ENCODE results near the gene THADA. TPM values are rescaled to one million over a fixed set of nuclear protein-coding genes. Genes with fewer than 3 reads are reported as not detected.
"Not testable (repeated sequence)": the region's sequence is repeated elsewhere in the genome, so short reads cannot be mapped to it uniquely, and the experiment has no call there.

The THADA gene
- total RNA-seq, 1 experiment from 2014 or later, result 29.4 TPM

DNA sequence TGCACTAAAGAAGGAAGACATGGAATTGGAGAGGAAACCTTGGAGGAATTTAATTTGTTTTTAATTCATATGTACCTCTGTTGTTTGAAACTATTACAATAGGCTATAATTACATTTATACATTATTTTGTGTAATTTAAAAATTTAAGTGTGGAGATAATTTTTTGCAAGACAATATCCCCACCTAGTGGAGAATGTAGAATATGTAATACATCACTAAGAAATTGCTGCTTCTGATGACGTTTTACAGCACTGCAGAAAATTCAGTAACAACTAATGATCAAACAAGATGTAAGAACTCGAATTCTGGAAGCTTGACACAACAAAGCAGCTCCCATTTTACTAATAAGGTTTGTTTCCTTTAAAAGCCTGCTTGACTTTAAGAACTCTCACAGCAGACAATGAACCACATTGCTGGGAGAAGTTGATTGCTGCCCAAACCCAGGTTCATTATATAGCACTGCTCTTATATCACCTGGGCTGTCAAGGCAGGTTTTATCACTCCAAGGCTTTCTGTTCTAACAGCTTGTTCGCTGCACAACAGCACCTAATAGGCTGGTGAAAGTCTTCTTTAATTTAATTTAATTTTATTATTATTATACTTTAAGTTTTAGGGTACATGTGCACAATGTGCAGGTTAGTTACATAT, 53.4 kb downstream of the THADA start:
- Histone ChIP-seq H2AFZ (ENCODE audit: low read length) (no peak overlapping the region), H3K9me2 (replicated peaks; ENCODE audit: insufficient read depth, low read length) (no peaks in the 10 kb centered on the region), H3K9me3 (ENCODE audit: low read length) (no peaks in the 10 kb centered on the region), H3K27ac (ENCODE audit: low read length) (no peak overlapping the region), H3K79me2 (ENCODE audit: low read length) (no peaks in the 10 kb centered on the region), H3K4me2 (ENCODE audit: low read depth, low read length, poor library complexity, severe bottlenecking) (no peak overlapping the region), H3K4me1 (ENCODE audit: low read length) (peaks cover 1% of the 10 kb centered on the region), H3K9ac (ENCODE audit: low read length) (no peak overlapping the region), H4K20me1 (ENCODE audit: insufficient read depth, low read depth, low read length) (no peaks in the 10 kb centered on the region), H3K27me3 (ENCODE audit: low read length) (no peaks in the 10 kb centered on the region), H3K36me3 (ENCODE audit: insufficient read depth, low read length) (peaks cover 10% of the 10 kb centered on the region; the same call in 1 of the 2 replicates), H3K4me3 (ENCODE audit: low read length) (no peak overlapping the region)
- peak; percentile 81 for DNase-seq

DNA sequence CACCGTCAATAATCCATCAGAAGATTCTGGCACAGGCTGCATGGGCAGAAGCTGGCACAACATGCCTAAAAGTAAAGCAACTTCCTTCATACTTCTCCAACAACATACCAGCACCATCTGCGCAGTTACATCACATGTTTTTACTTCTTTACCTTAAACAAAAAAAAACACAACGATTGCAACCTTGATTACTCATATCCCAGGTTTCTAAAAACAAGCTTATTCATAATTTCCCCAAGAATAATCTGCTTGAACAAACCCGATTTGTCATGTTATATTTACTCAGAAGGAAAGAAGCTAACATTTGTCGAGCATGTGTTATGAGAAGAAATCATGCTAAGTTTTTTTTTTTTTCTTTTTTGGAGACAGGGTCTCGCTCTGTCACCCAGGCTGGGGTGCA, 54.7 kb downstream of the THADA start:
- no peaks in the 10 kb centered on the region for H3K27me3 ChIP-seq (ENCODE audit: low read length)
- H3K4me1 ChIP-seq (ENCODE audit: low read length), result peaks cover 7% of the 10 kb centered on the region
- DNase-seq, result no peak
- no peak overlapping the region for H3K4me3 ChIP-seq (ENCODE audit: low read length)
- H3K36me3 ChIP-seq (ENCODE audit: insufficient read depth, low read length), result peaks cover 10% of the 10 kb centered on the region; the same call in 1 of the 2 replicates
- no peak overlapping the region for H3K27ac ChIP-seq (ENCODE audit: low read length)
- no peaks in the 10 kb centered on the region for H3K79me2 ChIP-seq (ENCODE audit: low read length)
- H3K9ac ChIP-seq (ENCODE audit: low read length), result no peak overlapping the region
- no peak overlapping the region for H3K4me2 ChIP-seq (ENCODE audit: low read depth, low read length, poor library complexity, severe bottlenecking)
- H2AFZ ChIP-seq (ENCODE audit: low read length), result no peak overlapping the region
- H3K9me2 ChIP-seq (replicated peaks; ENCODE audit: insufficient read depth, low read length), result no peaks in the 10 kb centered on the region
- H3K9me3 ChIP-seq (ENCODE audit: low read length), result no peaks in the 10 kb centered on the region
- no peaks in the 10 kb centered on the region for H4K20me1 ChIP-seq (ENCODE audit: insufficient read depth, low read depth, low read length)

DNA sequence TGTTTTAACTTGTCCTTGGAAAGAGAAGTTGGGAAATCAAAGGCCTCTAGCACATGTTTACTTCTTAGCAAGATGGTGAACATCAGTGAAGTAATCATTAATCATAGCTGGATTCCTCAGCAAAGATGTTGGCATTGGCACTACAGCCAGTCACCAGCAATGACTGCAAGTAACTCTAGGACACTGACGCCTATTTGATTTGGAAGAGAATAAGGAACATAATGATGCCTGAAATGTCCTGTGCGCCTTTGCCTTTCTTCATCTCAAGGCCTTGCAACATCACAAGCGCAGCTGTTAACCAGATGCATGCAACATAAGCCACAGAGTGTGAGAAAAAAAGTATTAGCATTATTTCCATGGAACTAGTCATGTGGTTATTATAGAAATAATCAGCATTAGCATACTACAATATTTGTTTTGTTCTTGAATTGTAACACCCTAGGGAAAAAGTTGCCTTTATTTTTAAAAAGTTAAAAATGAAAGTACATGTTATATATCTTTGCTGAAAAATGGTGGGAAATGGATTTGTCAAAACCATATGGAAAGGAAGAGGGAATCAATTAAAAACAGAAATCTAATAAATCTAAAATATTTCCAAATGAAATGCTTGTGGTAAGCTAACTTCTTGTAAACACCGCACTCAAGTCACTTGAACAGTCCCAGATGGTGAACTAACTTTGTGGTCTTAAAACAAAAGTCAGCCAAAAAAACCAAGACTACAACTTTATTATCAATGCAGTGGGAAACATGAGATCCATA, 55.6 kb downstream of the THADA start:
- Histone ChIP-seq H3K27ac (ENCODE audit: low read length) (no peak overlapping the region), H3K4me1 (ENCODE audit: low read length) (peaks cover 7% of the 10 kb centered on the region), H3K36me3 (ENCODE audit: insufficient read depth, low read length) (peaks cover 10% of the 10 kb centered on the region; the same call in 1 of the 2 replicates), H3K27me3 (ENCODE audit: low read length) (no peaks in the 10 kb centered on the region), H3K9ac (ENCODE audit: low read length) (no peak overlapping the region), H3K9me2 (replicated peaks; ENCODE audit: insufficient read depth, low read length) (no peaks in the 10 kb centered on the region), H3K4me3 (ENCODE audit: low read length) (no peak overlapping the region), H3K4me2 (ENCODE audit: low read depth, low read length, poor library complexity, severe bottlenecking) (no peak overlapping the region), H2AFZ (ENCODE audit: low read length) (no peak overlapping the region), H3K9me3 (ENCODE audit: low read length) (no peaks in the 10 kb centered on the region), H3K79me2 (ENCODE audit: low read length) (no peaks in the 10 kb centered on the region), H4K20me1 (ENCODE audit: insufficient read depth, low read depth, low read length) (no peaks in the 10 kb centered on the region)
- DNase-seq, result no peak

DNA sequence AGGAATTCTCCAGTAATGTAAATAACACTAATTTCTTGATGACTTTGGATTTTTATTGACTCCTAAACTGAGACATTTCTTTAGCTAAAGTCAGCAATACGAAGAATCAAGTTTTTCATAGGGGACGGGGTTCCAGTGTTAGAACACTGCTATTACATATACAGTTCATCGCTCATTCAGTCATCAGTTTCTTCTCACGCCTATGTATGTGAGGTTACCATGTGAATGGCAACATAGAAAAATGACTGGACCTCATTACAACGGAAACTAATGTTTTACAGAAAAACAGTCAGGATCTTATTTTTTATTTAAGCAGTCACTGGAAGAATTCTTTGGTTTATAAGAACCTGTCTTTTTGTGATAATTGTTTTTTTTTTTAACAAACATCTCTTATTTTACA, 56.4 kb downstream of the THADA start:
- Histone ChIP-seq H3K9ac (ENCODE audit: low read length) (no peak overlapping the region), H4K20me1 (ENCODE audit: insufficient read depth, low read depth, low read length) (no peaks in the 10 kb centered on the region), H3K36me3 (ENCODE audit: insufficient read depth, low read length) (peaks cover 15% of the 10 kb centered on the region; the same call in 1 of the 2 replicates), H3K27me3 (ENCODE audit: low read length) (no peaks in the 10 kb centered on the region), H2AFZ (ENCODE audit: low read length) (no peak overlapping the region), H3K27ac (ENCODE audit: low read length) (no peak overlapping the region), H3K9me2 (replicated peaks; ENCODE audit: insufficient read depth, low read length) (no peaks in the 10 kb centered on the region), H3K4me2 (ENCODE audit: low read depth, low read length, poor library complexity, severe bottlenecking) (no peak overlapping the region), H3K4me3 (ENCODE audit: low read length) (no peak overlapping the region), H3K9me3 (ENCODE audit: low read length) (no peaks in the 10 kb centered on the region), H3K4me1 (ENCODE audit: low read length) (peaks cover 7% of the 10 kb centered on the region), H3K79me2 (ENCODE audit: low read length) (no peaks in the 10 kb centered on the region)
- DNase-seq, result no peak

DNA sequence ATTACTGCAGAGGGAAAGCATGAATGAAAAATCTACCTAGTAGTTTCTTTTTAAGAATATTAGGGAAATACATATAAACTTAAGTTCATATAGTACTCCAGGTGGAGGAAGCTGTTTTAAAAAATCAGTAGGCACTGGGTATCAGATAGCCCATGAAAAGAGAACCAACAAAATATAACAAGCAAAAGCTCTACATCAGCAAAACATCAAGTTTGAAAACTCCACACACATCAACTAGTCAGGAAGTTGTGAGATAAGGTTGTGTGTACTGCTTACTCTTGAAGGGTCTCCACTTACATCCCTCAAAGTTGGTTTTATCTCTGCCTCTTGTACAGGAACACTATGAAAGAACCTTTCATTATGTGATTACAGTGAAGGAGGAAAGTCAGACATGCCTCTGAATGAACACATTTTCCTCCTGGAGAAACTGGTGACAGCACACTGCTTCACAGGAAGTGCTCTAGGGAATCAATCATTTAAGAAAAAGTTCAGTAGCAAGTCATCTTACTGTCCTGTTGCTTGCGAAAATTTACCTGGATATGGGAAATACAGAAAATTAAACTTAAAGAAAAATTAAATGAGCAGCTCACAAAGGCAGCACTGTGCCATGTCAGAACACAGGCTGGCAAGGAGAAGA, 57.7 kb downstream of the THADA start:
- no peaks in the 10 kb centered on the region for H3K27me3 ChIP-seq (ENCODE audit: low read length)
- H3K27ac ChIP-seq (ENCODE audit: low read length), result no peak overlapping the region
- H3K9me3 ChIP-seq (ENCODE audit: low read length), result no peaks in the 10 kb centered on the region
- no peaks in the 10 kb centered on the region for H4K20me1 ChIP-seq (ENCODE audit: insufficient read depth, low read depth, low read length)
- no peak overlapping the region for H3K4me2 ChIP-seq (ENCODE audit: low read depth, low read length, poor library complexity, severe bottlenecking)
- no peak overlapping the region for H2AFZ ChIP-seq (ENCODE audit: low read length)
- peaks cover 7% of the 10 kb centered on the region for H3K4me1 ChIP-seq (ENCODE audit: low read length)
- no peak for DNase-seq
- H3K79me2 ChIP-seq (ENCODE audit: low read length), result no peaks in the 10 kb centered on the region
- peaks cover 16% of the 10 kb centered on the region; the same call in 1 of the 2 replicates for H3K36me3 ChIP-seq (ENCODE audit: insufficient read depth, low read length)
- H3K9ac ChIP-seq (ENCODE audit: low read length), result no peak overlapping the region
- H3K4me3 ChIP-seq (ENCODE audit: low read length), result no peak overlapping the region
- H3K9me2 ChIP-seq (replicated peaks; ENCODE audit: insufficient read depth, low read length), result no peaks in the 10 kb centered on the region

DNA sequence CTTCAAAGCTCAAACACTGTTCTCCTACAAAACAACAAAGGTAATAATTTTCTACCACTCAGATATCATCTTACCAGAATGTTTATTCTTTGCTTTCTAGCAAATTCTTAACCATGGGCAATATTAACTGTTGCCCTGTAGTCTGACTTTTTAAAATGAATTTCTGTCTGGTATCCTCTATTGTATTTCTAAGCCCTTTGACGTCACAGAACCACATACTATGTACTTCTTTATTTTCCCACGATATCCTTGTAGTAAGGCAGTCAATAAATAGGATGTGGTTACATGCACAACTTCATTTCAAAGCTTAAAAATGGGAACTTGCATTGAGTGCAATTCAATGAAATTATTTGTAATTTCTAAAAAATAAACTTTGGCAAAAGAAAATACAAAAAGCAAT, 58.7 kb downstream of the THADA start:
- no peak overlapping the region for H3K27ac ChIP-seq (ENCODE audit: low read length)
- H3K9ac ChIP-seq (ENCODE audit: low read length), result no peak overlapping the region
- H3K4me2 ChIP-seq (ENCODE audit: low read depth, low read length, poor library complexity, severe bottlenecking), result no peak overlapping the region
- peaks cover 7% of the 10 kb centered on the region for H3K4me1 ChIP-seq (ENCODE audit: low read length)
- no peaks in the 10 kb centered on the region for H3K79me2 ChIP-seq (ENCODE audit: low read length)
- H3K9me3 ChIP-seq (ENCODE audit: low read length), result no peaks in the 10 kb centered on the region
- no peak for DNase-seq
- H3K4me3 ChIP-seq (ENCODE audit: low read length), result no peak overlapping the region
- no peaks in the 10 kb centered on the region for H3K9me2 ChIP-seq (replicated peaks; ENCODE audit: insufficient read depth, low read length)
- peaks cover 16% of the 10 kb centered on the region; the same call in 1 of the 2 replicates for H3K36me3 ChIP-seq (ENCODE audit: insufficient read depth, low read length)
- H2AFZ ChIP-seq (ENCODE audit: low read length), result no peak overlapping the region
- no peaks in the 10 kb centered on the region for H4K20me1 ChIP-seq (ENCODE audit: insufficient read depth, low read depth, low read length)
- no peaks in the 10 kb centered on the region for H3K27me3 ChIP-seq (ENCODE audit: low read length)

DNA sequence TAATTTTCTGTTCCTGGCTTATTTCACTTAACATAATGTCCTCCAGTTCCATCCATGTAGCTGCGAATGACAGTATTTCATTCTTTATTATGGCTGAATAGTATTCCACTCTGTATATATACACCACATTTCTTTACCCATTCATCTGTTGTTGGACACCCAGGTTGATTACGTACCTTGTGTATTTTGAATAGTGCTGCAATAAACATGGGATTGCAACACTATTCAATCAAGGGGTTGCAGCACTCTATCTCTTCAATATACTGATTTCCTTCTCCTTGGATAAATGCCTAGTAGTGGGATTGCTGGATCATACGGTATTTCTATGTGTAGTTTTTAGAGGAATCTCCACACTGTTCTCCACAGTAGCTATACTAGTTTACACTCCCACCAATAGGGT, 61.3 kb downstream of the THADA start:
- DNase-seq, result no peak
- H3K4me1 ChIP-seq (ENCODE audit: low read length), result peaks cover 7% of the 10 kb centered on the region
- no peak overlapping the region for H3K27ac ChIP-seq (ENCODE audit: low read length)
- H4K20me1 ChIP-seq (ENCODE audit: insufficient read depth, low read depth, low read length), result no peaks in the 10 kb centered on the region
- H3K79me2 ChIP-seq (ENCODE audit: low read length), result peaks cover 5% of the 10 kb centered on the region
- H3K9me2 ChIP-seq (replicated peaks; ENCODE audit: insufficient read depth, low read length), result no peaks in the 10 kb centered on the region
- no peaks in the 10 kb centered on the region for H3K27me3 ChIP-seq (ENCODE audit: low read length)
- no peak overlapping the region for H2AFZ ChIP-seq (ENCODE audit: low read length)
- peaks cover 6% of the 10 kb centered on the region; the same call in 1 of the 2 replicates for H3K36me3 ChIP-seq (ENCODE audit: insufficient read depth, low read length)
- no peaks in the 10 kb centered on the region for H3K9me3 ChIP-seq (ENCODE audit: low read length)
- no peak overlapping the region for H3K9ac ChIP-seq (ENCODE audit: low read length)
- H3K4me3 ChIP-seq (ENCODE audit: low read length), result no peak overlapping the region
- H3K4me2 ChIP-seq (ENCODE audit: low read depth, low read length, poor library complexity, severe bottlenecking), result no peak overlapping the region

DNA sequence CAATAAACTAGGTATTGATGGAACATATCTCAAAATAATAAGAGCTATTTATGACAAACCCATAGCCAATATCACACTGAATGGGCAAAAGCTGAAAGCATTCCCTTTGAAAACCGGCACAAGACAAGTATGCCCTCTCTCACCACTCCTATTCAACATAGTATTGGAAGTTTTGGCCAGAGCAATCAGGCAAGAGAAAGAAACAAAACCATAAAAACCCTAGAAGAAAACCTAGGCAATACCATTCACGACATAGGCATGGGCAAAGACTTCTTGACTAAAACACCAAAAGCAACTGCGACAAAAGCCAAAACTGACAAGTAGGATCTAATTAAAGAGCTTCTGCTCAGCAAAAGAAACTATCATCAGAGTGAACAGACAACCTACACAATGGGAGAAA, 63.3 kb downstream of the THADA start:
- not testable (repeated sequence) for H3K4me3 ChIP-seq (ENCODE audit: low read length); H2AFZ ChIP-seq (ENCODE audit: low read length); H3K9me2 ChIP-seq (replicated peaks; ENCODE audit: insufficient read depth, low read length); H3K27me3 ChIP-seq (ENCODE audit: low read length); H3K4me2 ChIP-seq (ENCODE audit: low read depth, low read length, poor library complexity, severe bottlenecking); H3K9ac ChIP-seq (ENCODE audit: low read length); H3K27ac ChIP-seq (ENCODE audit: low read length); H3K79me2 ChIP-seq (ENCODE audit: low read length); H3K4me1 ChIP-seq (ENCODE audit: low read length); H3K9me3 ChIP-seq (ENCODE audit: low read length); H4K20me1 ChIP-seq (ENCODE audit: insufficient read depth, low read depth, low read length); DNase-seq; H3K36me3 ChIP-seq (ENCODE audit: insufficient read depth, low read length)

Measured in Karpas-422 (cell line).